H9 (cell line): ENCODE results near the gene GSE1. TPM values are rescaled to one million over a fixed set of nuclear protein-coding genes. Genes with fewer than 3 reads are reported as not detected.

Experiments
- DNase-seq: peaks from one replicate; pipeline ENCODE4 v3.0.0-alpha.2; 2017
- H2AFZ ChIP-seq: one replicate; pipeline ENCODE4 v1.6.1; 2013; ENCODE audit warnings: mild to moderate bottlenecking, low read length, control low read depth, moderate library complexity
- H2AK5ac ChIP-seq: 2 replicates; pipeline ENCODE4 v1.6.1; 2013; ENCODE audit warnings: low read length, control low read depth, mixed read lengths; ENCODE audit not compliant: insufficient read length
- H2BK120ac ChIP-seq: one replicate; pipeline ENCODE4 v1.6.1; 2013; ENCODE audit warnings: low read depth, mild to moderate bottlenecking, low read length, control low read depth, inconsistent platforms; ENCODE audit not compliant: poor library complexity, severe bottlenecking
- H2BK12ac ChIP-seq: 2 replicates; pipeline ENCODE4 v1.6.1; 2013; ENCODE audit warnings: low read length, control low read depth, mixed read lengths, low read depth; ENCODE audit not compliant: insufficient read length
- H2BK15ac ChIP-seq: 2 replicates; pipeline ENCODE4 v1.6.1; 2013; ENCODE audit warnings: low read depth, low read length, control low read depth
- H2BK20ac ChIP-seq: one replicate; pipeline ENCODE4 v1.6.1; 2013; ENCODE audit warnings: low read depth, mild to moderate bottlenecking, low read length, control low read depth, inconsistent platforms; ENCODE audit not compliant: poor library complexity, severe bottlenecking
- H2BK5ac ChIP-seq: 2 replicates; pipeline ENCODE4 v1.6.1; 2013; ENCODE audit warnings: low read length, control low read depth, mixed read lengths; ENCODE audit not compliant: insufficient read length
- H3K14ac ChIP-seq: 2 replicates; pipeline ENCODE4 v1.6.1; 2013; ENCODE audit warnings: low read length, control low read depth; ENCODE audit not compliant: insufficient read depth
- H3K18ac ChIP-seq: 2 replicates; pipeline ENCODE4 v1.6.1; 2013; ENCODE audit warnings: low read depth, mild to moderate bottlenecking, mixed read lengths, low read length, control low read depth; ENCODE audit not compliant: insufficient read length
- H3K23ac ChIP-seq: 2 replicates; pipeline ENCODE4 v1.6.1; 2013; ENCODE audit warnings: low read length, control low read depth, mixed read lengths, low read depth; ENCODE audit not compliant: insufficient read length
- H3K23me2 ChIP-seq: 2 replicates; pipeline ENCODE4 v1.6.1; 2013; ENCODE audit warnings: low read depth, mild to moderate bottlenecking, mixed read lengths, low read length, control low read depth; ENCODE audit not compliant: insufficient read length, poor library complexity, severe bottlenecking
- H3K27ac ChIP-seq: 2 replicates; pipeline ENCODE4 v1.5.1; 2013; ENCODE audit warnings: low read length, control low read depth, mixed read lengths, low read depth; ENCODE audit not compliant: insufficient read length
- H3K27me3 ChIP-seq: 2 replicates; pipeline ENCODE4 v1.6.1; 2013; ENCODE audit warnings: low read length, control low read depth, inconsistent platforms; ENCODE audit not compliant: insufficient read depth
- H3K4ac ChIP-seq: 2 replicates; pipeline ENCODE4 v1.6.1; 2013; ENCODE audit warnings: low read depth, mild to moderate bottlenecking, control low read depth, inconsistent platforms, low read length, moderate library complexity
- H3K4me1 ChIP-seq: 2 replicates; pipeline ENCODE4 v1.6.1; 2013; ENCODE audit warnings: low read length, control low read depth, inconsistent platforms; ENCODE audit not compliant: insufficient read depth
- H3K4me2 ChIP-seq: 2 replicates; pipeline ENCODE4 v1.6.1; 2013; ENCODE audit warnings: low read length, control low read depth, mixed read lengths; ENCODE audit not compliant: insufficient read length, insufficient read depth
- H3K56ac ChIP-seq: 2 replicates; pipeline ENCODE4 v1.6.1; 2013; ENCODE audit warnings: low read depth, mild to moderate bottlenecking, mixed read lengths, low read length, control low read depth; ENCODE audit not compliant: insufficient read length
- H3K79me1 ChIP-seq: 2 replicates; pipeline ENCODE4 v1.6.1; 2013; ENCODE audit warnings: low read depth, mild to moderate bottlenecking, moderate library complexity, low read length, control low read depth, inconsistent platforms; ENCODE audit not compliant: insufficient read depth, poor library complexity, severe bottlenecking
- H3K79me2 ChIP-seq: 2 replicates; pipeline ENCODE4 v1.6.1; 2013; ENCODE audit warnings: low read length, control low read depth, inconsistent platforms; ENCODE audit not compliant: insufficient read depth
- H3K9ac ChIP-seq: 2 replicates; pipeline ENCODE4 v1.6.1; 2013; ENCODE audit warnings: low read length, control low read depth, mixed read lengths; ENCODE audit not compliant: insufficient read length; ENCODE audit errors: extremely low read depth
- H3K9me3 ChIP-seq: one replicate; pipeline ENCODE4 v1.6.1; 2013; ENCODE audit warnings: low read depth, low read length, inconsistent platforms; ENCODE audit not compliant: control insufficient read depth
- H3T11ph ChIP-seq: one replicate; pipeline ENCODE4 v1.6.1; 2013; ENCODE audit warnings: mild to moderate bottlenecking, low read length, control low read depth, inconsistent platforms
- H4K20me1 ChIP-seq: one replicate; pipeline ENCODE4 v1.6.1; 2013; ENCODE audit not compliant: control insufficient read depth, insufficient read length, insufficient read depth
- H4K5ac ChIP-seq: 2 replicates; pipeline ENCODE4 v1.6.1; 2013; ENCODE audit warnings: low read depth, mild to moderate bottlenecking, mixed read lengths, low read length, control low read depth; ENCODE audit not compliant: insufficient read length
- H4K8ac ChIP-seq: replicated peaks from 2 replicates; pipeline ENCODE4 v1.6.1; 2013; ENCODE audit warnings: low read length, control low read depth, mixed read lengths, low read depth; ENCODE audit not compliant: insufficient read length
- H4K91ac ChIP-seq: 2 replicates; pipeline ENCODE4 v1.6.1; 2013; ENCODE audit warnings: low read depth, mild to moderate bottlenecking, moderate library complexity, mixed read lengths, low read length, control low read depth; ENCODE audit not compliant: insufficient read length
- H3K27ac Mint-ChIP-seq, 3 experiments: 2 replicates in 2 of 3; 3 replicates in 1 of 3; pipeline ENCODE4 v1.8.0; 2020 to 2021; ENCODE audit warnings: mixed read lengths in 3 of 3, mild to moderate bottlenecking in 1 of 3, moderate library complexity in 1 of 3
- H3K27me3 Mint-ChIP-seq: 2 replicates; pipeline ENCODE4 v1.8.0; 2021; ENCODE audit warnings: low read depth, mild to moderate bottlenecking, moderate library complexity, mixed read lengths
- H3K36me3 Mint-ChIP-seq, 3 experiments: 2 replicates in 2 of 3; 3 replicates in 1 of 3; pipeline ENCODE4 v1.8.0; 2020 to 2021; ENCODE audit warnings: low read depth in 3 of 3, mixed read lengths in 3 of 3; ENCODE audit not compliant: insufficient read depth in 1 of 3
- H3K4me1 Mint-ChIP-seq, 2 experiments: 2 replicates each; pipeline ENCODE4 v1.8.0; 2020; ENCODE audit warnings: mixed read lengths in 2 of 2
- H3K4me3 Mint-ChIP-seq, 2 experiments: 2 replicates in 1 of 2; 3 replicates in 1 of 2; pipeline ENCODE4 v1.8.0; 2020 to 2021; ENCODE audit warnings: mild to moderate bottlenecking in 2 of 2, mixed read lengths in 2 of 2, moderate library complexity in 1 of 2
- H3K9me3 Mint-ChIP-seq, 2 experiments: 2 replicates in 1 of 2; 3 replicates in 1 of 2; pipeline ENCODE4 v1.8.0; 2020; ENCODE audit warnings: mild to moderate bottlenecking in 2 of 2, mixed read lengths in 2 of 2, moderate library complexity in 1 of 2
- CTCF ChIP-seq: fragments of 200-600 bp; sonication (generic); conservative IDR thresholded peaks from 3 replicates; pipeline ENCODE4 v1.8.0; 2021; ENCODE audit warnings: antibody characterized with exemption, mild to moderate bottlenecking
- WGBS: extraction: QIAGEN DNeasy Blood & Tissue Kit; methylation state at CpG from one replicate; pipeline ENCODE4 v1.1.7; 2013; ENCODE audit warnings: missing lambda C conversion rate, low lambda C conversion rate, mixed read lengths; ENCODE audit not compliant: insufficient read length; ENCODE audit errors: extremely low coverage; 5-methylcytosine and 5-hydroxymethylcytosine counted together
- total RNA-seq: library from RNA; stranded (reverse); gene quantifications from 2 replicates; pipeline ENCODE4 v1.2.1, GENCODE V29; 2021

GSE1 gene
- total RNA-seq, 1 experiment from 2014 or later = 125 TPM

- no peak overlapping the region for H2BK5ac ChIP-seq
- Mint-ChIP-seq H3K4me3 (no peak overlapping the region), H3K27ac (no peak overlapping the region), H3K9me3 (peaks cover 9 to 11% of the 10 kb centered on the region in 2 experiments), H3K27me3 (no peaks in the 10 kb centered on the region), H3K36me3 (peaks cover 13 to 31% (median 21%) of the 10 kb centered on the region in 3 experiments), H3K4me1 (peaks cover 6 to 8% of the 10 kb centered on the region in 2 experiments; a peak in 3 of 4 replicates)
- DNase-seq = no peak
- H2AK5ac ChIP-seq = no peak overlapping the region
- H3K9ac ChIP-seq = no peak overlapping the region
- TF ChIP-seq CTCF = no peak
- H3K18ac ChIP-seq = no peak overlapping the region
- peaks cover 28% of the 10 kb centered on the region; the same call in 1 of the 2 replicates for H3K79me2 ChIP-seq
- no peak overlapping the region for H3K23ac ChIP-seq
- H2BK15ac ChIP-seq = no peak overlapping the region
- no peak overlapping the region for H3T11ph ChIP-seq
- no peak overlapping the region for H4K5ac ChIP-seq
- H3K14ac ChIP-seq = no peak overlapping the region
- no CpG with 5 or more reads among the region's 35 CpGs for WGBS
- no peaks in the 10 kb centered on the region for H3K4me1 ChIP-seq
- H3K27ac ChIP-seq = no peak overlapping the region
- no peak overlapping the region for H2AFZ ChIP-seq
- no peak overlapping the region for H2BK20ac ChIP-seq
- H4K20me1 ChIP-seq = peaks cover 4% of the 10 kb centered on the region
- H3K4me2 ChIP-seq = no peak overlapping the region
- no peak overlapping the region for H4K91ac ChIP-seq
- no peaks in the 10 kb centered on the region for H3K23me2 ChIP-seq
- H4K8ac ChIP-seq = no peak overlapping the region
- H2BK120ac ChIP-seq = no peak overlapping the region
- no peaks in the 10 kb centered on the region for H3K79me1 ChIP-seq
- H3K27me3 ChIP-seq = no peaks in the 10 kb centered on the region
- H2BK12ac ChIP-seq = no peak overlapping the region
- no peak overlapping the region for H3K4ac ChIP-seq
- no peak overlapping the region for H3K56ac ChIP-seq
- no peaks in the 10 kb centered on the region for H3K9me3 ChIP-seq
Measured at GRCh38 chr16:85633888-85634287, 20.8 kb downstream of the GSE1 start.
